ENCODE data around the gene JCAD. TPM values are rescaled to one million over a fixed set of nuclear protein-coding genes. Genes with fewer than 3 reads are reported as not detected.

JCAD gene
- polyA plus RNA-seq, 1 of the 3 experiments (the other 2 are of a cell fraction): 19.0 TPM

DNA sequence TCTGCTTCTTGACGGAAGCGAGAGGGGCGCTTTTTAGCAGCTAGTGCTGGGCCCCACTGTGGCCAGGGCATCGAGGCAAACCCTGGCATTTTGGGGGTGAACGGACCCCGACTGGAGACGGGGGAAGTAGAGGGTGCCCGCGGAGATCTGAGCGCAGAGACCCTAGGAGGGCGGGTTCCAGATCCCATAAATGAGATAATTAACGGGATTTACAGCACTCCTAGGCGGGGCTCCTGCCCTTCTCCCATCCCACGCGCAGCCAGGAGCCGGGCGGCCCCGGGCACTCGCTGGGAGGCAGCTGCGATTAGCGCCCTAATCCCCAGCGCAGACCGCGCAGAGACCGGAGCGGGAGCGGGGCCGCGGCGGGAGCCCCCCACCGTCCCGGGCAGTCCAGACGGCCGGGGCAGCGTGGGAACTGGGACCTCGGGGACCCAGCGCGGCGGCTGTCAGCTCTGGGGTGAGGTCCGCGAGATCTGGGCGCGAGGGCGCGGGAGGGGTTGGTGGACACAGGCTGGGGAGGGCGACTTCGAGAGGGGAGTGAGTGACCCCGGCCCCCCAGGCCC, 735 bp downstream of the JCAD start:
- TF ChIP-seq ELF1 (IDR thresholded peaks at IDR 0.05) (no peak), MEF2A (IDR thresholded peaks at IDR 0.05; ENCODE audit: borderline replicate concordance, low read depth) (no peak), GABPA (IDR thresholded peaks at IDR 0.05; ENCODE audit: low read depth) (no peak), NFIC (IDR thresholded peaks at IDR 0.05; ENCODE audit: borderline replicate concordance) (no peak)
- TF ChIP-seq, protein P1, sequence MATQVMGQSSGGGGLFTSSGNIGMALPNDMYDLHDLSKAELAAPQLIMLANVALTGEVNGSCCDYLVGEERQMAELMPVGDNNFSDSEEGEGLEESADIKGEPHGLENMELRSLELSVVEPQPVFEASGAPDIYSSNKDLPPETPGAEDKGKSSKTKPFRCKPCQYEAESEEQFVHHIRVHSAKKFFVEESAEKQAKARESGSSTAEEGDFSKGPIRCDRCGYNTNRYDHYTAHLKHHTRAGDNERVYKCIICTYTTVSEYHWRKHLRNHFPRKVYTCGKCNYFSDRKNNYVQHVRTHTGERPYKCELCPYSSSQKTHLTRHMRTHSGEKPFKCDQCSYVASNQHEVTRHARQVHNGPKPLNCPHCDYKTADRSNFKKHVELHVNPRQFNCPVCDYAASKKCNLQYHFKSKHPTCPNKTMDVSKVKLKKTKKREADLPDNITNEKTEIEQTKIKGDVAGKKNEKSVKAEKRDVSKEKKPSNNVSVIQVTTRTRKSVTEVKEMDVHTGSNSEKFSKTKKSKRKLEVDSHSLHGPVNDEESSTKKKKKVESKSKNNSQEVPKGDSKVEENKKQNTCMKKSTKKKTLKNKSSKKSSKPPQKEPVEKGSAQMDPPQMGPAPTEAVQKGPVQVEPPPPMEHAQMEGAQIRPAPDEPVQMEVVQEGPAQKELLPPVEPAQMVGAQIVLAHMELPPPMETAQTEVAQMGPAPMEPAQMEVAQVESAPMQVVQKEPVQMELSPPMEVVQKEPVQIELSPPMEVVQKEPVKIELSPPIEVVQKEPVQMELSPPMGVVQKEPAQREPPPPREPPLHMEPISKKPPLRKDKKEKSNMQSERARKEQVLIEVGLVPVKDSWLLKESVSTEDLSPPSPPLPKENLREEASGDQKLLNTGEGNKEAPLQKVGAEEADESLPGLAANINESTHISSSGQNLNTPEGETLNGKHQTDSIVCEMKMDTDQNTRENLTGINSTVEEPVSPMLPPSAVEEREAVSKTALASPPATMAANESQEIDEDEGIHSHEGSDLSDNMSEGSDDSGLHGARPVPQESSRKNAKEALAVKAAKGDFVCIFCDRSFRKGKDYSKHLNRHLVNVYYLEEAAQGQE (IDR thresholded peaks at IDR 0.05; ENCODE audit: low read depth, low read length): no peak
- Histone ChIP-seq H3K27ac (ENCODE audit: low read depth in 2 of 2, low read length in 1 of 2) (peak overlapping the region; percentile 71 to 80; a peak in 3 of 4 replicates), H3K36me3 (replicated peaks in 1 of 2; ENCODE audit: control insufficient read depth in 1 of 2, insufficient read depth in 2 of 2, low read length in 1 of 2) (no peaks in the 10 kb centered on the region), H3K4me1 (ENCODE audit: control insufficient read depth in 1 of 2, insufficient read depth in 2 of 2, low read depth in 1 of 2, low read length in 1 of 2) (peaks cover 0 to 41% of the 10 kb centered on the region in 2 experiments), H3K4me3 (ENCODE audit: low read depth in 2 of 2, low read length in 1 of 2) (peak overlapping the region; percentile 80 to 85), H3K27me3 (ENCODE audit: insufficient read depth) (no peaks in the 10 kb centered on the region), H3K4me2 (peak overlapping the region; percentile 97), H3K79me2 (ENCODE audit: insufficient read depth) (peaks cover 65% of the 10 kb centered on the region), H2AFZ (ENCODE audit: low read depth) (no peak overlapping the region), H4K20me1 (ENCODE audit: insufficient read depth) (peaks cover 11% of the 10 kb centered on the region), H3K9me2 (no peaks in the 10 kb centered on the region), H3F3A (replicated peaks; ENCODE audit: insufficient read depth) (peaks cover 60% of the 10 kb centered on the region), H3K9me3 (no peaks in the 10 kb centered on the region), H3K9ac (peak overlapping the region; percentile 90)
- POLR2A ChIA-PET: no interaction called here
- WGBS (ENCODE audit: low lambda C conversion rate): 39% methylated on average over 7 of the region's 48 CpGs
- CTCF ChIA-PET: interaction anchor here (1.3 kb wide), 1 partner anchor 9 kb away, joined by 3 read pairs; no protein-coding TSS in a partner anchor
- DNase-seq: peak; percentile 74

DNA sequence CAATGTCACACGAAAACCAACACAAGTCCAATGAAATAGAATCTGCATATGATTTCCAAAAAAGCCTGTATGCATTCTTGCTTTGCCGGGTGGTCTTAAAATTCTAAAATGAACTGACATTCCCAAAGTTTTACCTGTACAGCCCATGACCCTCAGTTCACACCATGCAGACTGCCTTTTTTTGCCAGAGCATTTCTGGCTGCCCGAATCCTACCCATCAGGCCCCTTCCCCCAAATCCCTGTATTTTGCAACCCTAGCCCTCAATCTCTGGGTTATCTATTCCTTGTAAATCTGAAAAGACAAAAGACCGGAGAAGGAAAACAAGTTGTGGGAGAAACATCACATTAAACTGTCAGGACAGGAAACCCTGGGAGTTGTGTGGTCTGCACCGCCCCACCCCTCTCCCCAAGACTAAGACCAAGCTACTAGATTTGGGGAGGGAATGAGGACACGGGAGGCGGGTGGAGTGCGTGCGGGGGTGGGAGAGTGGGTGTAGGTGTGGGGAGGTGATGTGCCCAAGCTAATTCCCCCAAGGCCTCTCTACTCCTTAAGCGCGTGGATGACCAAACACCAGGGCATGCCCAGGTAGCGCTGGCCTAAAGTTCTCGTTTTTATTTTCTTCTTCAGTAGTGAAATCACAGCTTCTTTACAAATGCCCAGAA, 1.4 kb downstream of the JCAD start:
- Histone ChIP-seq H3K9ac (peak overlapping the region; percentile 90), H3K79me2 (ENCODE audit: insufficient read depth) (peaks cover 71% of the 10 kb centered on the region), H3K4me3 (ENCODE audit: low read depth in 2 of 2, low read length in 1 of 2) (peak overlapping the region; percentile 80 to 85), H3K9me2 (no peaks in the 10 kb centered on the region), H2AFZ (ENCODE audit: low read depth) (no peak overlapping the region), H3K9me3 (no peaks in the 10 kb centered on the region), H3K36me3 (replicated peaks in 1 of 2; ENCODE audit: control insufficient read depth in 1 of 2, insufficient read depth in 2 of 2, low read length in 1 of 2) (peaks cover 0 to 2% of the 10 kb centered on the region in 2 experiments), H3K27ac (ENCODE audit: low read depth in 2 of 2, low read length in 1 of 2) (peak overlapping the region; percentile 71 to 80; a peak in 3 of 4 replicates), H3K4me1 (ENCODE audit: control insufficient read depth in 1 of 2, insufficient read depth in 2 of 2, low read depth in 1 of 2, low read length in 1 of 2) (peaks cover 0 to 34% of the 10 kb centered on the region in 2 experiments), H3F3A (replicated peaks; ENCODE audit: insufficient read depth) (peaks cover 55% of the 10 kb centered on the region), H3K4me2 (peak overlapping the region; percentile 97), H4K20me1 (ENCODE audit: insufficient read depth) (peaks cover 15% of the 10 kb centered on the region), H3K27me3 (ENCODE audit: insufficient read depth) (no peaks in the 10 kb centered on the region)
- DNase-seq: no peak
- TF ChIP-seq, protein P2, sequence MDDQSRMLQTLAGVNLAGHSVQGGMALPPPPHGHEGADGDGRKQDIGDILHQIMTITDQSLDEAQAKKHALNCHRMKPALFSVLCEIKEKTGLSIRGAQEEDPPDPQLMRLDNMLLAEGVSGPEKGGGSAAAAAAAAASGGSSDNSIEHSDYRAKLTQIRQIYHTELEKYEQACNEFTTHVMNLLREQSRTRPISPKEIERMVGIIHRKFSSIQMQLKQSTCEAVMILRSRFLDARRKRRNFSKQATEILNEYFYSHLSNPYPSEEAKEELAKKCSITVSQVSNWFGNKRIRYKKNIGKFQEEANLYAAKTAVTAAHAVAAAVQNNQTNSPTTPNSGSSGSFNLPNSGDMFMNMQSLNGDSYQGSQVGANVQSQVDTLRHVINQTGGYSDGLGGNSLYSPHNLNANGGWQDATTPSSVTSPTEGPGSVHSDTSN (IDR thresholded peaks at IDR 0.05): 0 out of 2 replicates have a peak, but pooled peaks have one; percentile 10
- TF ChIP-seq, protein P1 (IDR thresholded peaks at IDR 0.05; ENCODE audit: low read depth, low read length): no peak
- 64% methylated on average over 13 of the region's 13 CpGs for WGBS (ENCODE audit: low lambda C conversion rate)
- CTCF ChIA-PET: interaction anchor here (0.7 to 1.3 kb wide), 2 partner anchors 9 to 16 kb away, joined by 3 read pairs; no protein-coding TSS in a partner anchor
- POLR2A ChIA-PET: no interaction called here
